ENCODE data around the gene VPS13A.
"Not testable (repeated sequence)": the region's sequence is repeated elsewhere in the genome, so short reads cannot be mapped to it uniquely, and the experiment has no call there.

VPS13A gene

DNA sequence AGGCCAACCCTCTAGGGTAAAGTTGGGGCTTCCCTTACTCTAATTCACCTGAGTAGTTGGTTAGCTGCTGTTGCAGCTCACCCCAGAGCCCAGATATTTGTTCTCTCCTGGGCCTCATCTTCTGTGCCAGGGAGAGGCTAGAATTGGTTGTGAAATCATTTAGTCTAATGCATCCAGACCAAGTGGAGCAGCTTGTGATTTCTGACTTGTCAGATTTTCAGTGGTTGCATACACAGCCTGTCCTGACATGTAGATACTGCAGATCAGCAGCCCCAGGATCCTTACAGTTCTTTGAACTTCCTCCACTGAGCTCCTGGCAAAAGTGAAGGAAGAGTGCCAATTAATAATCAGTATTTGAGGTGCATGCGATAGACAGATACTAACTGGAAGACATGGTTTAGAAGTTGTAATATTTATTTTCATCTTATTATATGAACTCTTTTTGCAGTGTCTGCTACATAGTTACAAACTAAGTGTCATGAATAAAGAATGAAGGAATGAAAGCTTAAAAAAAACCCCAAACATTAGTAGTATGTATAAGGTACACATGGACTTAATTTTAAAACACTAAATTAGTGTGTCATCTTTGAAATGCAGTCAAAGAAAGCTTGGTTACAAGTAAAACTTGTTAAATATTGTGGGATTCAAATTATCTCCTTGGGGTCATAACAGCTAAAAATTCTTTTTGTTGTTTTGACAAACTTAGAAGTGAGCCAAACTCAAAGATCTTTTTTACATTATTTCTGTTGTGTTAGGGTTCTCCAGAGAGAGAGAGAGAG, 128.5 kb downstream of the VPS13A start:
- peaks cover 49% of the 10 kb centered on the region for H3K36me3 Mint-ChIP-seq (ENCODE audit: low read depth)
- no peaks in the 10 kb centered on the region for H3K27me3 Mint-ChIP-seq
- no peak overlapping the region for H3K27ac Mint-ChIP-seq
- H3K9me3 Mint-ChIP-seq = no peaks in the 10 kb centered on the region
- peaks cover 12% of the 10 kb centered on the region for H3K4me1 Mint-ChIP-seq (ENCODE audit: low read depth)
- no peak overlapping the region for H3K4me3 Mint-ChIP-seq

- Mint-ChIP-seq H3K27ac (no peak overlapping the region), H3K4me1 (ENCODE audit: low read depth) (peaks cover 12% of the 10 kb centered on the region), H3K36me3 (ENCODE audit: low read depth) (peaks cover 56% of the 10 kb centered on the region), H3K4me3 (no peak overlapping the region), H3K27me3 (no peaks in the 10 kb centered on the region), H3K9me3 (no peaks in the 10 kb centered on the region)
These were observed 129.8 kb downstream of the VPS13A start for GRCh38 chr9:77307166-77307565.

DNA sequence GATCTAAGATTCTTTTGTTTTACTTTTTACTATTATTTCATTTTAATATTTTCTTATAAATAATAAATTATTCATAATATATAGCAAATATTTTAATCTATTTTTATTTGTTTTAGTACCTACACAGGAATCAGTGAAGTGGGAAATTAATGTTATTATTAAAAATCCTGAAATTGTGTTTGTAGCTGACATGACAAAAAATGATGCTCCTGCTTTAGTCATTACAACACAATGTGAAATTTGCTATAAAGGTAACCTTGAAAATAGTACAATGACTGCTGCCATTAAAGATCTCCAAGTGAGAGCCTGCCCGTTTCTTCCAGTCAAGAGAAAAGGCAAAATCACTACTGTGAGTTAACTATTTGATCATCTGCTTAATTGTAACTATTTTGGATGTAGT, 138.7 kb downstream of the VPS13A start:
- Mint-ChIP-seq H3K27ac (no peak overlapping the region), H3K27me3 (no peaks in the 10 kb centered on the region), H3K4me1 (ENCODE audit: low read depth) (no peaks in the 10 kb centered on the region), H3K36me3 (ENCODE audit: low read depth) (peaks cover 44% of the 10 kb centered on the region), H3K4me3 (no peak overlapping the region), H3K9me3 (no peaks in the 10 kb centered on the region)

- Mint-ChIP-seq H3K27me3 (no peaks in the 10 kb centered on the region), H3K9me3 (no peaks in the 10 kb centered on the region), H3K36me3 (ENCODE audit: low read depth) (peaks cover 64% of the 10 kb centered on the region), H3K4me1 (ENCODE audit: low read depth) (no peaks in the 10 kb centered on the region), H3K27ac (no peak overlapping the region), H3K4me3 (no peak overlapping the region)
These were observed 147.7 kb downstream of the VPS13A start for GRCh38 chr9:77325058-77325457.

GRCh38 chr9:77328102-77328501, 150.8 kb downstream of the VPS13A start:
- Mint-ChIP-seq H3K9me3 (no peaks in the 10 kb centered on the region), H3K27ac (no peak overlapping the region), H3K27me3 (no peaks in the 10 kb centered on the region), H3K36me3 (ENCODE audit: low read depth) (peaks cover 52% of the 10 kb centered on the region), H3K4me1 (ENCODE audit: low read depth) (no peaks in the 10 kb centered on the region), H3K4me3 (no peak overlapping the region)

- Mint-ChIP-seq H3K36me3 (ENCODE audit: low read depth) (peaks cover 50% of the 10 kb centered on the region), H3K4me3 (no peak overlapping the region), H3K4me1 (ENCODE audit: low read depth) (no peaks in the 10 kb centered on the region), H3K9me3 (peaks cover 7% of the 10 kb centered on the region), H3K27me3 (no peaks in the 10 kb centered on the region), H3K27ac (no peak overlapping the region)
These were observed 192.7 kb downstream of the VPS13A start for GRCh38 chr9:77370064-77370463.

DNA sequence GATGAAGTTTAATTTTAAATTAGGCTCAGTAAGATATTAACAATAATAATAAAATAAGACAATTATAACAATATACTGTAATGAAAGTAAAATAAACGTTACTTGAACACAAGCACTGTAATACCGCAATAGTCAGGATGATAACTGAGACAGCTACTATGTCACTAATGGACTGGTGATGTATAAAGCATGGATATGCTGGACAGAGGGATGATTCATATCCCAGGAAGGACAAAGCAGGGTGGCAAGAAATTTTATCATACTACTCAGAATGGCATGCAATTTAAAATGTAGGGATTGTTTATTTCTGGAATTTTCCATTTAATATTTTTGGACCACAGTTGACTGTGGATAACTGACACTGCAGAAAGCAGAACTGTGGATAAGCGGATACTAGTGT, 196.9 kb downstream of the VPS13A start:
- Mint-ChIP-seq H3K27me3 (no peaks in the 10 kb centered on the region), H3K27ac (no peak overlapping the region), H3K4me1 (ENCODE audit: low read depth) (no peaks in the 10 kb centered on the region), H3K36me3 (ENCODE audit: low read depth) (peaks cover 52% of the 10 kb centered on the region), H3K9me3 (peaks cover 7% of the 10 kb centered on the region), H3K4me3 (no peak overlapping the region)

DNA sequence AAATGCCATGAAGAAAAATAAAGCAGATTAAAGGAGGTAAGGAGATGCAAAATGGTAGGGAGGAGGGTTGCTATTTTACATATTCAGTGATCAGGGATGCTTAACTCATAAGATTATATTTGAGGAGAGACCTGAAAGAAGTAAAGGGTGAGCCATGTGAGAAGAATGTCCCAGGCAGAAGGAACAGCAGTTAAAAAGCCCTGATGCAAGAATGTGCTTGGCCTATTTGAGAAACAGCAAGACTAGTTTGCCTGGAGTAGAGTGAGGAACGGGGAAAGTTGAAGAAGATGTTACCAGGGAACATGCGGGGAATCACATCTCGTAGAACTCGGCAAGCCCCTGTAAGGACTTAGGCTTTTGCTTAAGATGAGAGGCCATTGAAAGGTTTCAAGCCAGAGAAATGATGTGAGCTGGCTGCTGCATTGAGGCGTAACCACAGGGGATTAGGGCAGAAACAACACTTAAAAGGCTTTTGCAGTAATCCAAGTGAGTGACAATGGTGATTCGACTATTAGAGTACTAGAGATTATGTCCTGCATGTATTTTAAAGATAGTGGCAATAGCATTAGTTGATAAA, 198.7 kb downstream of the VPS13A start:
- peaks cover 41% of the 10 kb centered on the region for H3K36me3 Mint-ChIP-seq (ENCODE audit: low read depth)
- no peaks in the 10 kb centered on the region for H3K4me1 Mint-ChIP-seq (ENCODE audit: low read depth)
- peaks cover 3% of the 10 kb centered on the region for H3K9me3 Mint-ChIP-seq
- no peak overlapping the region for H3K27ac Mint-ChIP-seq
- no peaks in the 10 kb centered on the region for H3K27me3 Mint-ChIP-seq
- no peak overlapping the region for H3K4me3 Mint-ChIP-seq

DNA sequence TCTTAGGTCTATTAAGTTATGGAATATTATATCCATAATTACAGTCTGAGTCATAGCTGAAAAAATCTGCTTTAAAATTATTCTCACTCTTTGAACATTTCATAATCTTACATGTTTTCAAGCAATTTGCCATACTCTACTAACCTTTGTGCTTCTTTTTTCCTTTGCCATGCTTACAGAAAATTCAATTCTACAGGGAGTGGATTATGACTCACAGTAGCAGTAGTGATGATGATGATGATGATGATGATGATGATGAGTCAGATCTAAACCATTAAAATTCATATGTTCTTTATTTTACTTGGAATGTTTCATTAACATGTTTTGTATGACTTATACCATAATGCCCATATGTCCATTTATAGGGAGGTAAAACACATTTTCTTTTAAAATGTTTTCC, 207.1 kb downstream of the VPS13A start:
- Mint-ChIP-seq H3K27me3 (no peaks in the 10 kb centered on the region), H3K27ac (no peak overlapping the region), H3K36me3 (ENCODE audit: low read depth) (peaks cover 30% of the 10 kb centered on the region), H3K4me1 (ENCODE audit: low read depth) (peaks cover 4% of the 10 kb centered on the region), H3K4me3 (no peak overlapping the region), H3K9me3 (no peaks in the 10 kb centered on the region)

GRCh38 chr9:77386187-77386586, 208.9 kb downstream of the VPS13A start:
- no peak overlapping the region for H3K4me3 Mint-ChIP-seq
- H3K27me3 Mint-ChIP-seq = no peaks in the 10 kb centered on the region
- no peaks in the 10 kb centered on the region for H3K9me3 Mint-ChIP-seq
- H3K36me3 Mint-ChIP-seq (ENCODE audit: low read depth) = peaks cover 28% of the 10 kb centered on the region
- H3K4me1 Mint-ChIP-seq (ENCODE audit: low read depth) = peaks cover 4% of the 10 kb centered on the region
- H3K27ac Mint-ChIP-seq = no peak overlapping the region

GRCh38 chr9:77391834-77392233, 214.5 kb downstream of the VPS13A start:
- H3K4me1 Mint-ChIP-seq (ENCODE audit: low read depth) = no peaks in the 10 kb centered on the region
- peaks cover 4% of the 10 kb centered on the region for H3K9me3 Mint-ChIP-seq
- no peak overlapping the region for H3K27ac Mint-ChIP-seq
- peaks cover 22% of the 10 kb centered on the region for H3K36me3 Mint-ChIP-seq (ENCODE audit: low read depth)
- no peaks in the 10 kb centered on the region for H3K27me3 Mint-ChIP-seq
- H3K4me3 Mint-ChIP-seq = no peak overlapping the region

DNA sequence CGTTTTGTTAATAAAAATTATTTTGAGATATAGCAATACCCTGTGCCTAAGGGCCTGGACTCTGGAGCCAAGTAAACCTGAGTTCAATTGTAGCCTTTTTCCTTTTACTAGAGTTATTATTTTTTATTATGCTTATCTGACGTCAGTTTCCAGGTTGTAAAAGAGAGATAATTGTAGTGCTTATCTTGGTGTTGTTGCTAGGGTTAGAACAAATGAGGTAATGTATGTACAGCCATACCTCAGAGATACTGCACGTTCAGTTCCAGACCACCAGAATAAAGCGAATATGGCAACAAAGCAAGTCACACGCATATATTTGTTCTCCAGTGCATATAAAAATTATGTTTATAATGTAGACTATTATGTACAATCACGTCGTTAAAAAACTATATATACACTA, 215.0 kb downstream of the VPS13A start:
- Mint-ChIP-seq H3K36me3 (ENCODE audit: low read depth) (peaks cover 20% of the 10 kb centered on the region), H3K9me3 (peaks cover 4% of the 10 kb centered on the region), H3K4me3 (no peak overlapping the region), H3K27me3 (no peaks in the 10 kb centered on the region), H3K4me1 (ENCODE audit: low read depth) (no peaks in the 10 kb centered on the region), H3K27ac (no peak overlapping the region)

GRCh38 chr9:77398581-77398980, 221.2 kb downstream of the VPS13A start:
- H3K4me3 Mint-ChIP-seq; H3K9me3 Mint-ChIP-seq; H3K27me3 Mint-ChIP-seq; H3K27ac Mint-ChIP-seq; H3K36me3 Mint-ChIP-seq (ENCODE audit: low read depth); H3K4me1 Mint-ChIP-seq (ENCODE audit: low read depth): not testable (repeated sequence)

DNA sequence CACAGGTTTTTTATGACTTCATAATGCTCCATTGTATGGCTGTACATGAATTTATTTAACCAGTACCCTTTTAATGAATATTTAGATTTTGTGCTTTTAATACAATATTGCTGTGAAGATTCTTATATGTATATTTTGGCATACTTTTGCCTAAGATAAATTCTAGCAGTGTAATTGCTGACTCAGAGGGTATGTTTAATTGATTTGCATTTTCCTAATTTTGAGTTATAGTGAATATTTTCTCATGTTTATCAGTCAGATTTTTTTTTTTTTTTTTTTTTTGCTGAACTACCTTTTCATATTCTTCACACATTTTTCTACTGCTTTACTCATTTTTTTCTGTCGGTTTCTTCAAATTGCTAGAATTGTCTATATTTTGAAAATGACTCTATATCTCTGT, 222.6 kb downstream of the VPS13A start:
- no peak overlapping the region for H3K27ac Mint-ChIP-seq

DNA sequence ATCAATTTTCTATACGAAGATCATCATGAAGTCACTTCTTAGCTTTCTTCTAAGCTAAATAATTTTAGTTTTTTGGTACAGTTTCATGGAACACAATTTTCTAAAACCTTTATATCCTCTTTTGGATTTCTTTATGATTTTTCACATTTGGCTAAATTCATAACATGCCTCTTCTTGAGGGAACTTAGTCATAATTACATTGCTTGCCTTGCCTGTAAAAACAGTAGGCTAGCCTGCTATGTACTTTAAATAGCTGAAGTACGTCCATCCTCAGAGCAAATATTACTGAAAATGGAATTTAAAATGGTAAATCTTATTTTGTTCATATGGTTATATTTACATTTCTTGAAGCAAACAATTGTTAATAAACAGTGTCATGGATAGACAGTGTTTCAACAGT, 225.0 kb downstream of the VPS13A start:
- Mint-ChIP-seq H3K27ac (no peak overlapping the region), H3K36me3 (ENCODE audit: low read depth) (peaks cover 33% of the 10 kb centered on the region), H3K9me3 (no peaks in the 10 kb centered on the region), H3K27me3 (no peaks in the 10 kb centered on the region), H3K4me3 (no peak overlapping the region), H3K4me1 (ENCODE audit: low read depth) (no peaks in the 10 kb centered on the region)

More for the DNA sequence above, 222.6 kb downstream of the VPS13A start:
- no peaks in the 10 kb centered on the region for H3K9me3 Mint-ChIP-seq
- no peaks in the 10 kb centered on the region for H3K27me3 Mint-ChIP-seq
- no peak overlapping the region for H3K4me3 Mint-ChIP-seq
- H3K36me3 Mint-ChIP-seq (ENCODE audit: low read depth) = peaks cover 14% of the 10 kb centered on the region
- no peaks in the 10 kb centered on the region for H3K4me1 Mint-ChIP-seq (ENCODE audit: low read depth)

- Mint-ChIP-seq H3K27me3 (no peaks in the 10 kb centered on the region), H3K36me3 (ENCODE audit: low read depth) (peaks cover 40% of the 10 kb centered on the region), H3K27ac (no peak overlapping the region)
These were observed 225.9 kb downstream of the VPS13A start for GRCh38 chr9:77403239-77403638.

More at GRCh38 chr9:77403239-77403638, 225.9 kb downstream of the VPS13A start:
- Mint-ChIP-seq H3K9me3 (peaks cover 4% of the 10 kb centered on the region), H3K4me1 (ENCODE audit: low read depth) (no peaks in the 10 kb centered on the region), H3K4me3 (no peak overlapping the region)

Data from stimulated activated naive CD8-positive, alpha-beta T cell treated with anti-CD3 and anti-CD28 coated beads, Interleukin-15, Interleukin-2, amounts not matched to agents 100 ng/mL and 50 ng/mL, for 24 hours (primary cell).